ENCODE measurements around the gene FOXK1.
"Not testable (repeated sequence)": the region's sequence is repeated elsewhere in the genome, so short reads cannot be mapped to it uniquely, and the experiment has no call there.

FOXK1 gene

DNA sequence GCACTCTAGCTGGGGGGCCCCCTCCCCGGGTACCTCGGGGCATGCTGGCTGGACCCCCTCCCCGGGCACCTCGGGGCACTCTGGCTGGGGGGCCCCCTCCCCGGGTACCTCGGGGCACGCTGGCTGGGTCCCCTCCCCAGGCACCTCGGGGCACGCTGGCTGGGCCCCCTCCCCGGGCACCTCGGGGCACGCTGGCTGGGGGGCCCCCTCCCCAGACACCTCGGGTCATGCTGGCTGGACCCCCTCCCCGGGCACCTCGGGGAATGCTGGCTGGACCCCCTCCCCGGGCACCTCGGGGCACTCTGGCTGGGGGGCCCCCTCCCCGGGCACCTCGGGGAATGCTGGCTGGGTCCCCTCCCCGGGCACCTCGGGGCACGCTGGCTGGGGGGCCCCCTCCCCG, 120.5 kb downstream of the FOXK1 start:
- DNase-seq, result not testable (repeated sequence)

DNA sequence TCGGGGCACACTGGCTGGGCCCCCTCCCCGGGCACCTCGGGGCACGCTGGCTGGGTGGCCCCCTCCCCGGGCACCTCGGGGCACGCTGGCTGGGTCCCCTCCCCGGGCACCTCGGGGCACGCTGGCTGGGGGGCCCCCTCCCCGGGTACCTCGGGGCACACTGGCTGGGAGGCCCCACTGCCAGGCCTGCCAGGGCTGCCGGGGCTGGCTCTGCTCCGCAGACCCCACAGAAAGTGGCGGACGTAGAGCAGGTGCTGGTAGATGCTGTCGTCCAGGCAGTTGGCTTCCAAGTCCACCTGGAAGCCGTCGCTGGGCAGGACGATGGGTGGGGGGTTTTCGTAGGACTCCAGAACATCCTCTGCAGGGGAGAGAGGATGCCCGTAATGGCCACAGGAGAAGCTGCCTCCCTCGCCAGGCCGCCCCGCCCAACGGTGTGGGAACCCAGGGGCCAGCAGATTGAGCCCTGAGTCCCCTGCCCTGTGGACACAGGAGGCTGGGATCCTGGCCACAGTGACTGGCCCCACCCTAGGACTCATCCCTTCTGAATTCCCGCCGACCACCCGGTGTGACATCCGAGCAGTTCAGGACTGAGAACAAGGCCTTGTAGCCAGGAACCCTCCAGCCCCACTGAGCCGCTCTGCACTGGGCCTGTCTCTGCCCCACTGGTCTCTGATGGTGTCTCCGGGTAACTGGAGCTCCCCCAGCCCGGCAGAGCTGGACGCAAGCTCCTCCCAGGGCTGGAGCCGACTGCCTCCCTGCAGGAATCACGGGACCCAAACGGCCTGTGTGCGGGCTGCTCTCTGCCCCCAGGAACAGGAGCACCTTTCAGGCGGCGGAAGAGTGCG, 121.5 kb downstream of the FOXK1 start:
- DNase-seq, result no peak

DNA sequence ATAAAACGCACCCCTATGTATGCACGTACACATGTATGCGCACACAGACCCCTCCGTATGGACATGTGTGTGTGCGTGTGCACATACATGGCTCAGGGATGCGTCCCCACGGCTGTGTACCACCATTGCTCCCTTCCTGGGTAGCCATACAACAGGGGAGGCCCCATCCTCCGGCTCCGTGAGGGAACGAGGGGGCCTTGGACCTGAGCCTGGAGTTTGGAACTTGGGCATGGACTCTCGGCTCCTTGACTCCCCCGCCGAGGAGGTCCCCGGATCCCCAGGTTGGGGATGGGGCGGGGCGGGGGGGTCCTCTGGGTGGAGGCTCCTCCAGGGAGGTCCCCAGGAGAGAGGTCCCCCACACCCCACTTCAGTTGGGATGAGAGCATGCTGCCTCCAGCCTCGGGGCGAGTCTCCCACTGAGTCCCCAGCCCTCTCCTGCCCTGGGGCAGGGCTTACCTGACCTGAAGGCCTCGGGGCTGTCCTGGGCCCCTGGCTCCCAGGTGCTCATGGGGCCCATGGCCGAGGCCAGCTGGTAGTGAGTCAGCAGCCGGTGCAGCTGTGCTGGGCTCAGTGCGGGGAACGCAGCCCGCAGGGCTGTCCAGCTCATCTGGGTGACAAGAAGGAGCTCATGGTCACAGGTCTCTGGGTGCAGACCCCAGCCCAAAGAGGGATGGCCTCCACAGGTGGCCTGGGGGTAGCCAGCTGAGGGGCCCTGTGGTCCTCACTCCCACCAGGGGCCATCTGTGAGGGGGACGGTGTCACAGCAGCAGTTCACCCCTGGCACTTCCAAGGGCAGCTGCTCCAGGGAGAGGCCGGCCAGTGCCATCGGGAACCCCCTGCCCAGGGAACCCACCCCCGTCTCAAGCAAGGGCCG, 123.3 kb downstream of the FOXK1 start:
- no peak for DNase-seq

DNA sequence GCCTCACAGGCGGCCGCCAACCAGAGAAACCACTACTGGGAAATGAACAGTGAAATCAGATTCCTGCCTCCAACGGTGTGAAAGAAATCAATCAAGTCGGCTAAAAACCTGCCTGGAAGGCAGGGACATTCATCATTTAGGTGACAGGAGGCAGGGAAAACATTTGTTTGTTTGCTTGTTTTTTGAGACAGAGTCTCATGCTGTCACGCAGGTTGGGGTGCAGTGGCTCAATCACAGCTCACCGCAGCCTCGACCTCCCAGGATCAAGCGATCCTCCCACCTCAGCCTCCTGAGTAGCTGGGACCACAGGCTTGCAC, 123.8 kb downstream of the FOXK1 start:
- DNase-seq, result no peak

DNA sequence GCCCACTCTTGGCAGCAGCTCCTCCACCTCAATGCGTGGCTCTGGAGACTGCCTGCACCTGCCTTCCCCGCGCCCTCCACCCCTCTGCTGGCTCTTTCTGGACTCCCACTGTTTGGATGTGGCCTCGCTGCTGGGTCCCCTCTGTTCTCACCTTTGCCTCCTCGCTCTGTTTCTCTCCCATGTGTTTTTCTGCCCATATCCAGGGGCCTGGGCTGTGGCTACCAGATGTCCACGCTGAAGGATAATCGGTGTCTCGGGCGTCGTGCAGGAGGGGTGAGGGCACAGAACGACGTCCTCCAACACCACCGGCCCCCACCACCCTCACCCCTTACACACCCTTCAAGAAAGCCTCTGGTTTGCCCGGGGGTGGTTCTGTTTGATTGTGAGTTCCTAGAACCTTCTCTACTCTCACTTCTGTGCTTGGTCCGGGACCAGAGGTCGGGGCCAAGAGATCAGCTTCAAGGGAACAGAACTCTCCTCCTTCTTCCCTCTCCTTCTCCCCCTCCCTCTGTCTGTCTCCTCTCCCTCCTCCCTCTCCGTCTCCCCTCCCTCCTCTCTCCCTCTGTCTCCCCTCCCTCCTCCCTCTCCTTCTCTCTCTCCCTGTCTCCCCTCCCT, 125.0 kb downstream of the FOXK1 start:
- DNase-seq, result no peak

DNA sequence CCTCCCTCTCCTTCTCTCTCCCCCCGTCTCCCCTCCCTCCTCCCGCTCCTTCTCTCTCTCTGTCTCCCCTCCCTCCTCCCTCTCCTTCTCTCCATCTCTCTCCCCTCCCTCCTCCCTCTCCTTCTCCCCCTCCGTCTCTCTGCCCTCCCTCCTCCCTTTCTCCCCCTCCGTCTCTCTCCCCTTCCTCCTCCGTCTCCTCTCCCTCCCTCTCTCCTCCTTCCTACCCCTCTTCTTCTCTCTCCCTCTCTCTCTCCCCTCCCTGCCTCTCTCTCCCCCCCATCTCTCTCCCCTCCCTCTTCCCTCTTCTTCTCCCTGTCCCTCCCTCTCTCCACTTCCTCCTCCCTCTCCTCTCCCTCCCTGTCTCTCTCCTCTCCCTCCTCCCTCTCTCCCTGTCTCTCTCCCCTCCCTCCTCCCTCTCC, 125.5 kb downstream of the FOXK1 start:
- no peak for DNase-seq

DNA sequence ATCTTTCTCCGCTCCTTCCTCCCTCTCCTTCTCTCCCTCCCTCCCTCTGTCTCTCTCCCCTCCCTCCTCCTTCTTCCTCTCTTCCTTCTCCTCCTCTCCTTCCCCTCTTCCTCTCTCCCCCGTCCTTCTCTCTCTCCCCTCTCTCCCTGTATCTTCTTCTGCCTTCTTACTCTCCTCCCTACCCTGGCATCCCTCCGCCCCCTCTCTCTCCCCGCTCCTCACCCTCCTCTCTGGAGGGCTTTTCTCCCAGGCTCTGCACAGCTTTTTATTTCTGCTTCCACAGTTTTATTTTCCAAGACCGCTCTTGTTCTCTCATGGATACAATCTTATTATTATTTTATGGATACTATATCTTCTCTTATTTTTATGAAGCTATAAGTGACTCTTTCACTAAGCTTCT, 125.9 kb downstream of the FOXK1 start:
- DNase-seq, result no peak

DNA sequence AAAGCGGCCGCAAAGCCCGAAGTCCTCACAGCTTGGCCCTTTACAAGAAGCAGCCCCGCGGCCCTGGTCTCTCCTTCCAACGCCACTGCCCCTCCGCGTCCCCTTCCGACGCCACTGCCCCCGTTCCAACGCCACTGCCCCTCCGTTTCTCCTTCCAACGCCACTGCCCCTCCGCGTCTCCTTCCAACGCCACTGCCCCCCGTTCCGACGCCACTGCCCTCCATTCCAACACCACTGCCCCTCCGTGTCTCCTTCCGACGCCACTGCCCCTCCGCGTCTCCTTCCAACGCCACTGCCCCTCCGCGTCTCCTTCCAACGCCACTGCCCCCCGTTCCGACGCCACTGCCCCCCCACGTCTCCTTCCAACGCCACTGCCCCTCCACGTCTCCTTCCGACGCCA, 126.5 kb downstream of the FOXK1 start:
- no peak for DNase-seq

DNA sequence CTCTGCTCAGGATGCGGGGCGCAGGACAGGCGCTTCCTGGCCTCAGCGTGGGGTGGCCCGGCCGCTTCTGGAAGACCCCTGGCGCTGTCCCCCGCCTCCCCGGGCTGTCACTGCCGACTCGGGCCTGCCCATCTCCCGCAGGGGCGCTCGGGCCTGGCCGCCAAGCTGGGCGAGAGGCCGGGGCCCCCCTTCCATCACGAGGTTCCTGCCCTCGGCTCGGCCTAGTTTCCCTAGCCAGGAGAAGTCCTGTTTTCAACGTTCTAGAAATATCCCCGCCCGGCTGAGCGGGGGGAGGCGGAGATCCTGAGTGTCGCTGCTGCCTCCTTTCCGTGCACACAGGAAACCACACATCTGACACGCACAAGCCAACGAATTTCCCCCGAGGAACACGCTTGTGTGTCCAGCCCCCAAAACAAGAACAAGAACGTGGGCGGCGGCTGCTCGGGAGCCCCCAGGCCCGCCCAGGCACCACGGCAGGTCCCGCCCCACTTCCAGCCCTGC, 127.0 kb downstream of the FOXK1 start:
- no peak for DNase-seq

DNA sequence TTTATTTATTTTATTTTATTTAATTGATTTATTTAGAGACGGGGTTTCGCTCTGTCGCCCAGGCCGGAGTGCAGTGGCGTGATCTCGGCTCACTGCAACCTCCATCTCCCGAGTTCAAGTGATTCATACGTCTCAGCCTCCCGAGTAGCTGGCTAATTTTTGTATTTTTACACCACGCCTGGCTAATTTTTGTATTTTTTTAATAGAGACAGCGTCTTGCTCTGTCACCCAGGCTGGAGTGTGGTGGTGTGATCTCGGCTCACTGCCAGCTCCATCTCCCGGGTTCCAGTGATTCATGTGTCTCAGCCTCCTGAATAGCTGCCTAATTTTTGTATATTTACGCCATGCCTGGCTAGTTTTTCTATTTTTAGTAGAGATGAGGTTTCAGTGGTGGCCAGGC, 127.6 kb downstream of the FOXK1 start:
- DNase-seq, result no peak

DNA sequence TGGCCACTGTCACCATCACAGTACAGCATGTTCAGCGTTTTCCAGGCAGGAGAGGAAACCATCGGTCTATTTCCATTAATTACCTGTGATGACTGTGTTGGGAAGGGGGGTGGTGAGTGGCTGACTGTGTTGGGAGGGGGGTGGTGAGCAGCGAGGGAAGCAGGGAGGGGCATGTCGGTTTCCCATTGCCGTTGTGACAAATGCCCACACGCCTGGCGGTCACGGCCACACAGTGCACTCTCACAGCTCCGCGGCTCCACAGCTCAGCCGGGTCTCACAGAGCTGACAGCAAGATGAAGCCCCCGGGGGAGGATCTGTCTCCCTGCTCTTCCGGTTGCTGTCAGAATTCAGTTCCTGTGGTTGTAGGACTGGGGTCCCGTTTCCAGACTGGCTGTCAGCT, 132.3 kb downstream of the FOXK1 start:
- DNase-seq, result no peak

DNA sequence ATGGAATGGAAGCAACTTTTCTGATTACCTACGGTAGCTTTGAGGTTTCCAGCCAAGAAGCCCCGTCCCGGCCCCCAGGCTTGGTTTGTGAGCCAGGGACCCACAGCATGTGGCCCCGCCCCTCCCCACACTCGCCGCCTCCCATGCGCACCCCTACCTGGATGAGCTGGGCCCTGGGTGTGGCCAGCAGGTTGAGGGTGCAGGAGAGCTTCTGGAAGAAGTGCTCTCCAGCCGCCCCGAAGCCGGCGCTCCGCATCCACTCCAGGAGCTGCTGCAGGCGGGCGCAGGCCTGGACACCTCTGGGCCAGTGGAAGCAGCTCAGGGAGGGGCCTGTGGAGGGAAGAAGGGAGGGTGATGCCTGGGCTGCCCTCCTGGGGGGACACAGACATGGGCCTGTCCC, 133.0 kb downstream of the FOXK1 start:
- no peak for DNase-seq

DNA sequence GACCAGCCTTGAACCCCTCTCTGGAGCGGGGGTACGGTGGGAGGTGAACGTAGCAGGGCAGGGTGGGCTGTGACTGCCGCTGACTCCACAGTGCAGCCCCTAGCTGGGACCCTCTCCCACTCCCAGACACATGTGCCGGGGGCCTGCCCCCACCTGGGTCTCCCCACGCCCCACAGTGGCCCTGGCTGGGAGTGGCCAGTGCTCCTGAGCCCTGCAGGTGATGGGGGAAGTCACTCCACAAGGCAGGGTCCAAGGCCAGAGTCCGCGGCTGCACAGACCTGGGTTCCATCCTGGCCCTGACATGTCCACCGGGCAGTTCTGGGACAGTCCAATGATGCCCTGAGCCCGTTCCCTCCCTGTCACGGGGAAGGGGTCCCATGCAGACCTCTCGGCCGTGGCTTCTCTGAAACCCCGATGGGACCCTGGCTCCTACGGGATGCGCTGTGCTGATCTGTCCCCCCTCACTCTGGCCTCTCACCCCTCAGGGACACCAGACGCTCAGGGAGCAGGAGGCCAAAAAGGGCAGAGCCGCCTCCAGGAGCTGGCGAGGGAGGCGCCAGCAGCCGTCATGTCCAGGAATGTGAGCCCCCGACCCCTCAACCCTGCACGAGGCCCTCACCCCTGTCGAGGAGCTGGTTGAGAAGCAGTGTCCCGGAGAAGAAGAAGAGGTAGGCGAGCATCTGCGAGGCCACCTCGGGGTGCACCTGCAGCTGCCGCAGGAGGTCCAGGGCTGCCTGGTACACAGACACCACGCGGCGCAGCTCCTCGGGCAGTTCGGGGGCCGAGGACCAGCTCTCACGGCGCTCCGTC, 133.7 kb downstream of the FOXK1 start:
- no peak for DNase-seq

DNA sequence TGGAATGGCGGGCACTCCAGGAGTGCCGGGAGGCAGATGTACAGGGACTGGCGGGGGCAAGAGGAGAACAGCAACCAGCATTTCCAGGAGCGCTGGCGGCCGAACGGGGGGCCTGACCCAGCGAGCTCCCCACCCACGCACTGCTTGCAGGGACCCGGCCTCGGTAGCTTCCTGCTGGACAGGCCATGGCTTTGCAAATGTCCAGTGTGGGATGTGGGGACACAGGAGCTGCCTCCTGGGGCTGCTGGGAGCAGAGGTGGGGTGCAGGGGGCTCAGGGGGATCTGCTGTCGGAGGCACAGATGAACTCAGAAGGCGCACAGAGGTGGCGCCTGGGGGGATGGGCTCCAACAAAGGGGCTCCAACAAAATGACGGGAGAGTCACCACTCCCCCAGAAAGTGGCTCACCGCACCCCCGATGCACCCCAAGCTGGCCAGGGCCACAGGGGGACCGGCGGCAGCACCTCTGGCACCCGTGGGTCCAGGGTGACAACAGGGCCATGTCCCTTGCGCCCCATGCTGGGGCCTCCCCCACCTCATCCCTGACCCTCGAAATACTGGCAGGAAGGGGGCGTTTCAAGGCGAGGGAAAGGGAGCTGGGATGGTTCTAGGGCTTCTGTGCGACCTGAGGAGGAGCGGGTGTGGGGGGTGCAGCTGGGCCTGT, 134.5 kb downstream of the FOXK1 start:
- no peak for DNase-seq

DNA sequence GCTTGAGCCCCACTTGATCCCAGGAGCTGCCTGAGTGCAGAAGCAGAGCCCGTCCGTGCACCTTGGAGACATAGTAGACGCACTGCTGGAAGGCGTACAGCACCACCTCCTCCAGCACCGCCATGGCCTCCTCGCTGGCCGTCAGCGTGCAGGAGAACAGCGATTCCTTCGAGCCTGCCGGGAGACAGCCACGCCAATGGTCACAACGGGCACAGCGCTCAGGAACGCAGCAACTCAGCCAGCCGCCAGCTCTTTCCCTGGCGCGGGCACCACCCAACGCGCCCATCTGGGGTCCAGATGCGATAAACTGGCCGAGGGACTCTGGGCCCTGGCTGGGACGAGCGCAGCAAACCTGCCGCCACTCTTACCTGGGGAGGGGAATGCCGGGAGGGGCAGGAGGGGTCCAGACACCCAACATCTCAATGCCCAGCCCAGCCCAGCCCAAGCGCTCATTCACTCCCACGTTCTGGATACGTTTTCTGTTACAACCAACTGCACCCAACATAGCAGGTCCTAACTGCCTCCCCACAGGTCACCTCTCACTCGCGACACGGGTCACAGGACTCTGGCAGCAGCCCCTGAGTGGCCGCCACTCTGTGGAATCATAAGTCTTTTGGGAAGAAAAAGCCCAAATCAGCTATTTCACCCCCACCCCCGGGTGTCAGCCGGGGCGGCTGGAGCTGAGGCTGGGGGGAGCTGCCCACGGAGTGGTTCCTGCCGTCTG, 135.2 kb downstream of the FOXK1 start:
- no peak for DNase-seq

DNA sequence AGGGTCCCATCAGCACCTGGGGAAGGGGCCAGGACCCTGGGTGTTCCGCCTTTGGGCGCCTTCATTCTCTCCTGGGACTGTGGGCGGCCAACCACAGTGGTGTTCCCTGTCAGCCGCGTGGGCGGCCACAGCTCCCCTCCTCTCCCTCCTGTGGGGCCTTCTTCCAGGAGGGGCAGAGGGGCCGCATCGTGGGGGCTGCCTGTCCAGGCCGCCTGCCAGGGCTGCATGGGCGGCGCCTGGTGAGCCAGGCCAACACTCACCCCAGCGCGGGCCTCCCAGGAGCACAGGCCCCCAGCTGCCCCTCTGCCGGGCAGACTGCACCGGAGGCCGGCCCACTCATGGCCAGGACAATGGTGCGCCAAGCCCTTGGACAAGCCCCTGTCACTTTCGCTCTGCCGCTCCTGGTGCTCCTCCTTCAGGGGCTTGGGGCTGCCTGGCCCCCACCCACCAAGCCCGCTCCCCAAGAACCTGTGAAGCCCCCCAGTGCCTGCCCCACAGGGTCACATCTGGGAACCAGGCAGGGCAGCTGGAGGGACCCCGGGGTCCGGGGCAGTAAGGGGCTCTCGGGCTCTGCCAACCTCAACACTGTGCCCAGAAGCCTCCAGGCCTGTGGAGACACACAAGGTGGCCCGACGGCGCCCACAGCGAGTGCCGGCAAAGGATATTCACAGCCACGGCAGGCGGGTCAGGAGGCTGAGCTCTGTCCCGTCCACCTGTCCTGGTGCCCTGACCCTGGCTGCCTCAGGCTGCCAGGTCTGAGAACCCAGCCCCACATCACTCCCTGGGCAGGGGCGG, 136.1 kb downstream of the FOXK1 start:
- no peak for DNase-seq

DNA sequence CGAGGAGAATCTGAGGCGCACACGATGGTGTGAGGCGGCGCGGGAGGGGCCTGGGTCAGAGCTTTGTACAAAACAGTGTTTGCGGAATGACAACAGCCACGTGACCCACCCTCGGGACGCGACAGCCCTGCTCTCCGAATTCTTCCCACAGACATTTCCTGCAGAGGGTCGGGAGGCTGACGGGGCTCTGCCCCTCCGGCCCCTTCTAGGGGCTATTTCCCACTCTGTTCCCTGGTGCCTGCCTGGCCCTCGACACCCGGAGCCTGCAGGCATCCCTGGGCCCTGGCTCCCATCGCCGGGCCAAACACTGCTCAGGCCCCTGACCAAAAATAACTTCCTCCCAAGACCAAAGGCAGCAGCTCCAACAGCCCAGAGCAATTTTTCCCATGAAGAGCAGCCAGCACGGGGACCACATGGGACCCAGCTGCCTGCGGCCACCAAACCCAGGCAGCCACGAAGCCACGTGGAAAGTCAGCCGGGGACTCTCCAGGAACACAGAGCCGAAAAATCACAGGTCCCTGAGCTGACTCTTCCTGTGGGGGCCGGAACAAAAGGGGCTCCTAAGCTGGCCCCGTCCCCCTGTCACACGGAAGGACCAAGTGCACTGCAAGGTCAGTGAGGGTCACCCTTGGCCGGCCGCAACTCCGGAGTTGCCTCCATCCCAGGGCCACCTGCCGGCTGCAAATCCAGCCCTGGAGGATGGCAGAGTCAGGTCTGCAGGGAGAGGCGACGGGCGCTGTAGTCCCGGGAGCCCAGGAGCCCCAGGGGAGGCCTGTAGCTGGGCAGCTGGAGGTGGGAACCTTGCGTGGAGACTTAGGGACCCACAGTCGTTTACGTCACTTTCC, 137.7 kb downstream of the FOXK1 start:
- no peak for DNase-seq

DNA sequence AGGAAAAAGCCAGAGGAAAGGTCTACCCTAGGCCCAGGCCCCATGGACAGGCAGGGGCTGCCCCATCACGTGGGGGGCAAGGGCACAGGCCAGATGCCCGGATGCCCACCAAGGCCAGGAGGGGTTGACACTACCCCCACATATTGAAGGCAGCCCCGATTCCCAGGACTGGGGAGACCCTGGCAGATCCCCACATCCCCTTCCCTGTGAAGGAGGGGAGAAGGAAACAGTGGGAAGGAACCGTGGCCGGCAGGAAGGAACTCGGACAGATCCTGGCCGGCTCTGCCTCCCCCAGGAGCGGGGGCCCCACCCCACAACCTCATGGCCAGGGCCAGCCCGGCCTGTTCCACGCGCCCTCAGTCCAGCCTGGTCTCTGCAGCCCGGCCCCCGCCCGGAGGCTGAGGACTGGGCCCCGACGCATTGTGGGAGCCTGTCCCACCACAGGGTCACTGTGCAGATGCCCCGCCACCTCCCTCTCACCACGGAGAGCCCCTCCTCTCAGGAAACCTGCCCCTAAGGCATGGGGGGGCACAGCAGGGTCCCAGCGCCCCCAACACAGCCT, 138.4 kb downstream of the FOXK1 start:
- no peak for DNase-seq

All from DMS153 (cell line).